ENCODE data around the gene LAMA5. TPM values are rescaled to one million over a fixed set of nuclear protein-coding genes. Genes with fewer than 3 reads are reported as not detected.

The LAMA5 gene
- total RNA-seq, 1 experiment from 2014 or later = 321 TPM

DNA sequence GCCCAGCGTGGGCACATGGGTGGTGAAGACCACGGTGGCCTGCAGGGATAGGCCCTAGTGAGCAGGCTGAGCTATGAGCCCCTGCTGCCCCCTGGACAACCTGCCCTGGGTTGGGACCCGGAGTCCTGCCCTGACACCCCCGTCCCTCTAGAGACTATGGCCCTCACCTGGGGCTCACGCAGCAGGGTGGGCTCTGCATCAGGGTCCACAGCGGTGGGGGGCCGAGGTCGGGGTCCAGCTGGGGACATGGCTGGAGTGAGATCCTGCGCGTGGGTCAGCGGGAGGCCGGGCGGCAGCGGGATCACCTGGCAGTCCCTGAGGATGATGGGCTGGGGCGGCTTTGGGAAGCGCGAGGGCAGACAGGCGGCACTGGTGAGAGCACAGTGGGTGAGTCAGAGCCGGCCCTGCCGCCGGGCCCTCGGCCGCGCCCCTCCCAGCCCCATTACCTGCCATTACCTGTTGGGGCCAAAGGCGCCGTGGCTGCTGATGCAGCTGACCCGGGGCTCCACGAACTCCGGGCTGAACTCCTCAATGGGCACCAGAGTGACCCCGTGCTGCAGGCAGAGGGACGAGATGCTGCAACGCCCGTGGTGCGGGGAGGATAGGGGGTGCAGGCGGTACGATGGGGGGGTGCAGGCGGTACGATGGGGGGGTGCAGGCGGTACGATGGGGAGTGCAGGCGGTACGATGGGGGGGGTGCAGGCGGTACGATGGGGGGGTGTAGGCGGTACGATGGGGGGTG lies 36.4 kb downstream of the LAMA5 start:
- Histone ChIP-seq H3K27ac (ENCODE audit: low read depth, low read length) (no peak overlapping the region), H3K4me1 (ENCODE audit: control insufficient read depth in 1 of 2, insufficient read depth in 2 of 2, low read length in 2 of 2) (no peaks in the 10 kb centered on the region), H3K9me3 (ENCODE audit: control insufficient read depth in 1 of 2, insufficient read depth in 1 of 2, low read depth in 1 of 2, low read length in 2 of 2) (no peaks in the 10 kb centered on the region), H3K9ac (ENCODE audit: low read length) (no peak overlapping the region), H3K4me3 (replicated peaks in 1 of 2; ENCODE audit: low read depth in 1 of 2, low read length in 2 of 2) (no peak overlapping the region), H3K4me2 (ENCODE audit: low read length) (no peak overlapping the region), H2AFZ (ENCODE audit: low read depth, low read length, poor library complexity, severe bottlenecking) (no peak overlapping the region), H3K79me2 (ENCODE audit: insufficient read depth, low read length) (no peaks in the 10 kb centered on the region), H3K36me3 (ENCODE audit: control insufficient read depth in 1 of 2, insufficient read depth in 2 of 2, low read length in 2 of 2) (peaks cover 16 to 36% of the 10 kb centered on the region in 2 experiments; a peak in 3 of 4 replicates), H4K20me1 (ENCODE audit: insufficient read depth) (no peaks in the 10 kb centered on the region), H3K9me2 (ENCODE audit: insufficient read depth) (no peaks in the 10 kb centered on the region), H3K27me3 (ENCODE audit: insufficient read depth, low read length) (no peaks in the 10 kb centered on the region)
- ATAC-seq = no peak
- CTCF ChIA-PET = no interaction called here
- TF ChIP-seq JUND (IDR thresholded peaks at IDR 0.05) (no peak), ATF3 (IDR thresholded peaks at IDR 0.05) (no peak), ZNF274 (IDR thresholded peaks at IDR 0.05; ENCODE audit: low read depth, low read length) (no peak), SIN3A (IDR thresholded peaks at IDR 0.05; ENCODE audit: low read depth) (no peak), ZFX (IDR thresholded peaks at IDR 0.05) (no peak), EGR1 (IDR thresholded peaks at IDR 0.05; ENCODE audit: low read depth) (no peak), CBX3 (IDR thresholded peaks at IDR 0.05; ENCODE audit: low read depth) (no peak), ELF1 (IDR thresholded peaks at IDR 0.05; ENCODE audit: borderline replicate concordance, low read depth) (no peak), RAD21 (IDR thresholded peaks at IDR 0.05; ENCODE audit: low read depth) (no peak), TCF7L2 (IDR thresholded peaks at IDR 0.05; ENCODE audit: borderline replicate concordance, extremely low read depth, insufficient read depth, insufficient read length) (no peak), SP1 (IDR thresholded peaks at IDR 0.05; ENCODE audit: low read depth) (no peak), YY1 (IDR thresholded peaks at IDR 0.05; ENCODE audit: extremely low read depth, insufficient replicate concordance, low read depth, low read length) (no peak), EZH2phosphoT487 (IDR thresholded peaks at IDR 0.05; ENCODE audit: borderline replicate concordance) (no peak)
- TF ChIP-seq, protein P1, sequence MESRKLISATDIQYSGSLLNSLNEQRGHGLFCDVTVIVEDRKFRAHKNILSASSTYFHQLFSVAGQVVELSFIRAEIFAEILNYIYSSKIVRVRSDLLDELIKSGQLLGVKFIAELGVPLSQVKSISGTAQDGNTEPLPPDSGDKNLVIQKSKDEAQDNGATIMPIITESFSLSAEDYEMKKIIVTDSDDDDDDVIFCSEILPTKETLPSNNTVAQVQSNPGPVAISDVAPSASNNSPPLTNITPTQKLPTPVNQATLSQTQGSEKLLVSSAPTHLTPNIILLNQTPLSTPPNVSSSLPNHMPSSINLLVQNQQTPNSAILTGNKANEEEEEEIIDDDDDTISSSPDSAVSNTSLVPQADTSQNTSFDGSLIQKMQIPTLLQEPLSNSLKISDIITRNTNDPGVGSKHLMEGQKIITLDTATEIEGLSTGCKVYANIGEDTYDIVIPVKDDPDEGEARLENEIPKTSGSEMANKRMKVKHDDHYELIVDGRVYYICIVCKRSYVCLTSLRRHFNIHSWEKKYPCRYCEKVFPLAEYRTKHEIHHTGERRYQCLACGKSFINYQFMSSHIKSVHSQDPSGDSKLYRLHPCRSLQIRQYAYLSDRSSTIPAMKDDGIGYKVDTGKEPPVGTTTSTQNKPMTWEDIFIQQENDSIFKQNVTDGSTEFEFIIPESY (IDR thresholded peaks at IDR 0.05; ENCODE audit: extremely low read depth, insufficient replicate concordance, low read length) = no peak
- TF ChIP-seq, protein P2, sequence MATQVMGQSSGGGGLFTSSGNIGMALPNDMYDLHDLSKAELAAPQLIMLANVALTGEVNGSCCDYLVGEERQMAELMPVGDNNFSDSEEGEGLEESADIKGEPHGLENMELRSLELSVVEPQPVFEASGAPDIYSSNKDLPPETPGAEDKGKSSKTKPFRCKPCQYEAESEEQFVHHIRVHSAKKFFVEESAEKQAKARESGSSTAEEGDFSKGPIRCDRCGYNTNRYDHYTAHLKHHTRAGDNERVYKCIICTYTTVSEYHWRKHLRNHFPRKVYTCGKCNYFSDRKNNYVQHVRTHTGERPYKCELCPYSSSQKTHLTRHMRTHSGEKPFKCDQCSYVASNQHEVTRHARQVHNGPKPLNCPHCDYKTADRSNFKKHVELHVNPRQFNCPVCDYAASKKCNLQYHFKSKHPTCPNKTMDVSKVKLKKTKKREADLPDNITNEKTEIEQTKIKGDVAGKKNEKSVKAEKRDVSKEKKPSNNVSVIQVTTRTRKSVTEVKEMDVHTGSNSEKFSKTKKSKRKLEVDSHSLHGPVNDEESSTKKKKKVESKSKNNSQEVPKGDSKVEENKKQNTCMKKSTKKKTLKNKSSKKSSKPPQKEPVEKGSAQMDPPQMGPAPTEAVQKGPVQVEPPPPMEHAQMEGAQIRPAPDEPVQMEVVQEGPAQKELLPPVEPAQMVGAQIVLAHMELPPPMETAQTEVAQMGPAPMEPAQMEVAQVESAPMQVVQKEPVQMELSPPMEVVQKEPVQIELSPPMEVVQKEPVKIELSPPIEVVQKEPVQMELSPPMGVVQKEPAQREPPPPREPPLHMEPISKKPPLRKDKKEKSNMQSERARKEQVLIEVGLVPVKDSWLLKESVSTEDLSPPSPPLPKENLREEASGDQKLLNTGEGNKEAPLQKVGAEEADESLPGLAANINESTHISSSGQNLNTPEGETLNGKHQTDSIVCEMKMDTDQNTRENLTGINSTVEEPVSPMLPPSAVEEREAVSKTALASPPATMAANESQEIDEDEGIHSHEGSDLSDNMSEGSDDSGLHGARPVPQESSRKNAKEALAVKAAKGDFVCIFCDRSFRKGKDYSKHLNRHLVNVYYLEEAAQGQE (IDR thresholded peaks at IDR 0.05; ENCODE audit: low read depth) = no peak
- no peak for DNase-seq (ENCODE audit: low read depth, low spot score)
- intact Hi-C loops (cut with micrococcal nuclease) = no loop called here
- POLR2A ChIA-PET = no interaction called here
- RAD21 ChIA-PET (ENCODE audit: low non-redundant PET in 1 of 2, low total read pairs in 2 of 2, uncharacterized antibody in 2 of 2, unreplicated experiment in 2 of 2) = no interaction called here
- BruUV-seq (replicated peaks) = no TSS peak
